ENCODE data around the gene ZBTB26.

- TF ChIP-seq CTCF (IDR thresholded peaks at IDR 0.05 in 4 of 5, conservative IDR thresholded peaks at IDR 0.05 in 1 of 5), result no peak
- TF ChIP-seq POLR2A (IDR thresholded peaks at IDR 0.05), result no peak
These were observed 48.2 kb downstream of the ZBTB26 start for GRCh38 chr9:122883125-122883524.

Data from gastrocnemius medialis (tissue), 4 donors.